A673 (cell line): ENCODE measurements around the gene TOMM40. TPM values are rescaled to one million over a fixed set of nuclear protein-coding genes. Genes with fewer than 3 reads are reported as not detected.
A peak's percentile ranks its signal among the peaks of the same experiment; 100 is the strongest.

Experiments used
- BruUV-seq: library from RNA; stranded (reverse); fragments of 400-500 nt; replicated peaks from 2 replicates; lab custom pipeline; 2021; lab: Mats Ljungman, UMichigan
- CTCF ChIA-PET: fragments of 300-600 bp; sonication (Branson Sonifier 250); formaldehyde crosslinking; loops from one replicate; lab custom pipeline; 2022; ENCODE audit warnings: antibody characterized with exemption; lab: Charles Lee
- POLR2A ChIA-PET: fragments of 300-600 bp; sonication (Branson Sonifier 250); formaldehyde crosslinking; loops from one replicate; lab custom pipeline; 2022; ENCODE audit warnings: antibody characterized with exemption; ENCODE audit not compliant: low non-redundant PET; lab: Charles Lee
- DNase-seq: peaks from one replicate; pipeline ENCODE4 v3.0.0-alpha.2; 2015; ENCODE audit warnings: low spot score
- H3K27ac ChIP-seq: fragments of 200-600 bp; sonication (generic); 2 replicates; pipeline ENCODE4 v1.5.1; 2016; ENCODE audit warnings: mixed run types, low read depth, mild to moderate bottlenecking, mixed read lengths, antibody characterized with exemption, low read length; ENCODE audit not compliant: poor library complexity, severe bottlenecking
- H3K27me3 ChIP-seq: fragments of 200-600 bp; sonication (generic); replicated peaks from 2 replicates; pipeline ENCODE4 v1.6.1; 2017; ENCODE audit warnings: mixed run types, low read depth, mild to moderate bottlenecking, mixed read lengths, antibody characterized with exemption, low read length; ENCODE audit not compliant: insufficient read depth, poor library complexity
- H3K36me3 ChIP-seq: fragments of 200-600 bp; sonication (generic); 2 replicates; pipeline ENCODE4 v1.6.1; 2016; ENCODE audit warnings: mixed run types, mild to moderate bottlenecking, mixed read lengths, antibody characterized with exemption, low read length; ENCODE audit not compliant: insufficient read depth, poor library complexity, severe bottlenecking
- H3K4me1 ChIP-seq: fragments of 200-600 bp; sonication (generic); 2 replicates; pipeline ENCODE4 v1.6.1; 2017; ENCODE audit warnings: mixed run types, mild to moderate bottlenecking, mixed read lengths, antibody characterized with exemption, low read length; ENCODE audit not compliant: insufficient read depth, poor library complexity, severe bottlenecking
- H3K4me3 ChIP-seq: fragments of 200-600 bp; sonication (generic); 2 replicates; pipeline ENCODE4 v1.5.1; 2016; ENCODE audit warnings: low read depth, mixed run types, mild to moderate bottlenecking, mixed read lengths, low read length; ENCODE audit not compliant: poor library complexity, severe bottlenecking
- H3K9me3 ChIP-seq: fragments of 200-600 bp; sonication (generic); 2 replicates; pipeline ENCODE4 v1.6.1; 2016; ENCODE audit warnings: mixed run types, low read depth, mild to moderate bottlenecking, mixed read lengths, antibody characterized with exemption, low read length; ENCODE audit not compliant: poor library complexity, severe bottlenecking
- EZH2 ChIP-seq: fragments of 200-600 bp; sonication (generic); IDR thresholded peaks from 2 replicates; pipeline ENCODE4 v1.6.1; 2017; ENCODE audit warnings: borderline replicate concordance, low read depth, mild to moderate bottlenecking, mixed read lengths, antibody characterized with exemption, low read length; ENCODE audit not compliant: poor library complexity, severe bottlenecking
- intact Hi-C: fragments of 100-400 bp; cut with micrococcal nuclease; formaldehyde crosslinking; loops from one replicate; pipeline ENCODE4 v1.10.0; 2022; ENCODE audit not compliant: unreplicated experiment
- total RNA-seq: library from RNA; stranded (reverse); gene quantifications from 2 replicates; pipeline ENCODE4 v1.2.3, GENCODE V29; 2021
- TF ChIP-seq, protein P1 (sequence below): fragments of 300-800, 200-600 bp; sonication (generic); conservative IDR thresholded peaks from 2 replicates; pipeline ENCODE4 v1.5.1; 2017; ENCODE audit warnings: low read depth, mild to moderate bottlenecking, antibody characterized with exemption, low read length, moderate library complexity, mixed read lengths

TOMM40 gene
- total RNA-seq, 1 experiment from 2014 or later = 234 TPM

DNA sequence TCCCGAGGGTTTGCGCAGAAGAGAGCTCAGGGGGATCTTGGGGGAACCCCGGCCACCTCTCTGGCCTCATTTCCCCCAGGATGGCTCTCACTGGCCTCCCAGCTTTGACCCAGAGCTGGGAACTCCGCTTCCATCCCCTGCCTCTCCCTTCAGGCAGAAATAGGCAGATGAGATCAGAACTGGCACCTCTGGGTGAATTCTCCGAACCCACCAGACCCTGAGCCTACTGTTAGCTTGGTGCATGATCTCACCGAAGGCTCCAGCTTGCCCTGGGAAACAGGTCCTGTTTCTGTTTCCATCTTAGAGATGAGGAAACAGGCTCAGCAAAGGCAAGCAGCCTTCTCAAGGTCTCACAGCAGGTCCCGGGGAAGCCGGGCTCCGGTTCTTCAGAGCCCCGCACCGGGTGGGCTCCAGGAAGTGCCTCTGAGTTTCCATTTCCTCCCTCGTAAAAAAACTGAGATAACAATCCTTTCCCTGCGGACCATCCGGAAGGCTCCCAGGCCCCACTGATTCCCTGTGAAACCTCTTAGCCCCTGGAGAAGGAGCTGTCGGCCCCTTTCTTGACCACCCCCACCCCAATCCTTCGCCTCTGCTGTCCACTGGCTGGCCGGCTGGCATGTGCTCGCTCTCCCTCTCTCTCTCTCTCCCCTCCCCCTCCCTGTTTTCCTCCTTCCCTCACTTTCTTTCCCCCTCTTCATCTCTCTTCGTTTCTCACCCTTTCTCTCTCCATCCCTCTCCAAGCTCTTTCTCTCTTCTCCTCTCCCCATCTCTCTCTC, 42.8 kb upstream of the TOMM40 start:
- peak; percentile 90 for DNase-seq
- CTCF ChIA-PET = interaction anchor here (0.6 to 1.3 kb wide), 4 partner anchors 78 to 159 kb away, joined by 3 to 12 read pairs (median 3); no protein-coding TSS in a partner anchor

DNA sequence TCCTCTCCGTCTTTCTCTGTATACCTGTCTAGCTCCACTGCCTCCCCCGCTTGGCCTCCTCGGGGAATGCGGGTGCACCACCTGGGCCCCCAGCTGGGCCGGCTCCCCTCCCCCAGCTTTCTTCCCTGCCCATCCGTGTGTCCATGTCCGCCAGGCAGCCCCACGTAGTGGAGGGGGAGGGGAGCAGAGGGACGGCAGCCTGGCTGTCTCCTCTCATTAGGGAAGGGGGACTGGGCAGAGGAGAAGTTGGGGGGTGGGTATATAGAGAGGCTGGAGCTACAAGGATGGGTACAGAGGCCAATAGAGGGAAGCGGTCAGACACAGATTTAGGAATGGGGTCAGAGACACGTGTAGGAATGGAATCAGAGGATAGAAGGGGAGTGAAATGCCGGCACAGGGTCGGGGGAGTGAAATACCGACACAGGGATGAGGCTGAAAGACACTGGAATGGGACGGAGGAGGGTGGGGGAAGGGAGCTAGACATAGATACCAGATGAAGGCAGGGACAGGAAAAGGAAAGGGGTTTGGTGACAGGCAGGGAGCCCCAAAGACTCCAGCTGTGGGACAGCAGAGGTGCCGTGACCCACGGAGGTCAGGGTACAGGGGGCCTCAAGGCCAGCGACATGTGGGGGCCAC, 42.1 kb upstream of the TOMM40 start:
- Histone ChIP-seq H3K4me1 (peaks cover 29% of the 10 kb centered on the region), H3K36me3 (no peaks in the 10 kb centered on the region), H3K9me3 (no peaks in the 10 kb centered on the region), H3K27me3 (no peaks in the 10 kb centered on the region), H3K4me3 (peak overlapping the region; percentile 64), H3K27ac (peak overlapping the region; percentile 96)
- no peak for DNase-seq
- intact Hi-C loops = loop anchor here (10.0 kb wide), 1 partner anchor 164 kb away; no protein-coding TSS in a partner anchor
- BruUV-seq = no TSS peak
- TF ChIP-seq EZH2 = no peak
- TF ChIP-seq, protein P1, sequence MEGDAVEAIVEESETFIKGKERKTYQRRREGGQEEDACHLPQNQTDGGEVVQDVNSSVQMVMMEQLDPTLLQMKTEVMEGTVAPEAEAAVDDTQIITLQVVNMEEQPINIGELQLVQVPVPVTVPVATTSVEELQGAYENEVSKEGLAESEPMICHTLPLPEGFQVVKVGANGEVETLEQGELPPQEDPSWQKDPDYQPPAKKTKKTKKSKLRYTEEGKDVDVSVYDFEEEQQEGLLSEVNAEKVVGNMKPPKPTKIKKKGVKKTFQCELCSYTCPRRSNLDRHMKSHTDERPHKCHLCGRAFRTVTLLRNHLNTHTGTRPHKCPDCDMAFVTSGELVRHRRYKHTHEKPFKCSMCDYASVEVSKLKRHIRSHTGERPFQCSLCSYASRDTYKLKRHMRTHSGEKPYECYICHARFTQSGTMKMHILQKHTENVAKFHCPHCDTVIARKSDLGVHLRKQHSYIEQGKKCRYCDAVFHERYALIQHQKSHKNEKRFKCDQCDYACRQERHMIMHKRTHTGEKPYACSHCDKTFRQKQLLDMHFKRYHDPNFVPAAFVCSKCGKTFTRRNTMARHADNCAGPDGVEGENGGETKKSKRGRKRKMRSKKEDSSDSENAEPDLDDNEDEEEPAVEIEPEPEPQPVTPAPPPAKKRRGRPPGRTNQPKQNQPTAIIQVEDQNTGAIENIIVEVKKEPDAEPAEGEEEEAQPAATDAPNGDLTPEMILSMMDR = no peak
- ChIA-PET POLR2A (no interaction called here), CTCF (interaction anchor here (0.6 to 1.3 kb wide), 3 partner anchors 78 to 125 kb away, joined by 3 to 12 read pairs (median 3); no protein-coding TSS in a partner anchor)

More for the DNA sequence above, 42.8 kb upstream of the TOMM40 start:
- intact Hi-C loops = loop anchor here (10.0 kb wide), 1 partner anchor 163 kb away; no protein-coding TSS in a partner anchor
- TF ChIP-seq, protein P1 = no peak
- TF ChIP-seq EZH2 = no peak
- Histone ChIP-seq H3K4me1 (peaks cover 29% of the 10 kb centered on the region), H3K36me3 (no peaks in the 10 kb centered on the region), H3K4me3 (peak overlapping the region; percentile 64), H3K27me3 (no peaks in the 10 kb centered on the region), H3K27ac (peak overlapping the region; percentile 96), H3K9me3 (no peaks in the 10 kb centered on the region)
- BruUV-seq = no TSS peak
- POLR2A ChIA-PET = no interaction called here

DNA sequence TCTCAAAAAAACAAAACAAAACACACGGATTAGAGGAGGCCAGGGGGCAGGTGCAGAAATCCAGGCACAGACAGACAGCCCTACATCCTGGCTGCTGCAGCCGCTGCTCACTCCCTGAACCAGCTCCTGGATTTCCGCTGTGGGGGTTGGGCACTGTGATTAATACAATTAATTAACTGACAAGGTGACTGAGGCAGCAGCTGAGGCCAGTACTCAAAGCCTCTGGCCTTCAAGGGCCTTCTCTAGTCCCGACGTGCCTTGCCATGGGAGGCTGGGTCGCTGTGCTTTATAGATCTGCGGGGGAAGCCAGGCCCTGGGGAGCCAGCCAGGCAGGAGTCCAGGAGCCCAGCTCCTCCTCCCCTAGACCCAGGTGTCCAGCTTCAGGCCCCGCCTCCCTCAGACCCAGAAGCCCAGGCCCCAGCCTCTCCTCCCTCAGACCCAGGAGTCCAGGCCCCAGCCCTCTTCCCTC, 40.4 kb upstream of the TOMM40 start:
- CTCF ChIA-PET = no interaction called here
- no peak for DNase-seq
- BruUV-seq = no TSS peak
- Histone ChIP-seq H3K27ac (no peak overlapping the region), H3K9me3 (no peaks in the 10 kb centered on the region), H3K36me3 (no peaks in the 10 kb centered on the region), H3K27me3 (no peaks in the 10 kb centered on the region), H3K4me1 (peaks cover 23% of the 10 kb centered on the region), H3K4me3 (no peak overlapping the region)
- TF ChIP-seq EZH2 = no peak
- TF ChIP-seq, protein P1 = no peak
- intact Hi-C loops = no loop called here
- POLR2A ChIA-PET = no interaction called here
